IMR-90 (cell line): ENCODE measurements around the gene HOXB6. TPM values are rescaled to one million over a fixed set of nuclear protein-coding genes. Genes with fewer than 3 reads are reported as not detected.

Experiments used
- ATAC-seq: fragments of 200-7000 bp; cut with Tn5 transposase; 2 replicates; pipeline ENCODE4 v1.9.1; 2020; ENCODE audit warnings: low read depth, mild to moderate bottlenecking, moderate library complexity
- BruUV-seq: library from RNA; stranded (reverse); fragments of 400-500 nt; replicated peaks from 2 replicates; lab custom pipeline; 2021; lab: Mats Ljungman, UMichigan
- CTCF ChIA-PET: fragments of 300-600 bp; formaldehyde crosslinking; extraction: SDS; loops from one replicate; lab custom pipeline; 2021; ENCODE audit warnings: antibody characterized with exemption; lab: Yijun Ruan, JAX
- POLR2A ChIA-PET: fragments of 300-600 bp; sonication (Branson Sonifier 250); formaldehyde crosslinking; loops from one replicate; lab custom pipeline; 2022; ENCODE audit warnings: antibody characterized with exemption; ENCODE audit not compliant: unreplicated experiment; lab: Charles Lee
- DNase-seq: peaks from one replicate; pipeline ENCODE4 v3.0.0; 2013
- H2AFZ ChIP-seq: replicated peaks from 2 replicates; pipeline ENCODE3; 2013; ENCODE audit warnings: low read length, mild to moderate bottlenecking; ENCODE audit not compliant: poor library complexity
- H2AK5ac ChIP-seq: 2 replicates; pipeline ENCODE4 v1.6.1; 2013; ENCODE audit warnings: low read depth, low read length, inconsistent platforms
- H2AK9ac ChIP-seq: replicated peaks from 2 replicates; pipeline ENCODE3; 2013; ENCODE audit warnings: mild to moderate bottlenecking, low read depth, low read length, moderate library complexity; ENCODE audit not compliant: poor library complexity
- H2BK120ac ChIP-seq: 2 replicates; pipeline ENCODE4 v1.6.1; 2013; ENCODE audit warnings: low read depth, low read length, inconsistent platforms
- H2BK15ac ChIP-seq: 3 replicates; pipeline ENCODE4 v1.6.1; 2013; ENCODE audit warnings: low read depth, low read length, inconsistent platforms
- H2BK20ac ChIP-seq: 2 replicates; pipeline ENCODE4 v1.6.1; 2013; ENCODE audit warnings: low read depth, mild to moderate bottlenecking, inconsistent platforms, low read length, moderate library complexity
- H2BK5ac ChIP-seq: 2 replicates; pipeline ENCODE4 v1.6.1; 2013; ENCODE audit warnings: mild to moderate bottlenecking, low read depth, low read length, inconsistent platforms; ENCODE audit not compliant: poor library complexity, severe bottlenecking
- H3K14ac ChIP-seq: replicated peaks from 2 replicates; pipeline ENCODE4 v1.6.1; 2013; ENCODE audit warnings: low read depth, low read length, inconsistent platforms
- H3K18ac ChIP-seq: 2 replicates; pipeline ENCODE4 v1.6.1; 2013; ENCODE audit warnings: low read depth, low read length, control low read depth
- H3K23ac ChIP-seq: 2 replicates; pipeline ENCODE4 v1.6.1; 2013; ENCODE audit warnings: low read depth, low read length, inconsistent platforms
- H3K27ac ChIP-seq: 2 replicates; pipeline ENCODE4 v1.5.1; 2013; ENCODE audit warnings: mild to moderate bottlenecking, control low read depth, low read length; ENCODE audit not compliant: insufficient read depth
- H3K27me3 ChIP-seq: 2 replicates; pipeline ENCODE4 v1.6.1; 2013; ENCODE audit warnings: low read length; ENCODE audit not compliant: control insufficient read depth, insufficient read depth
- H3K36me3 ChIP-seq: 2 replicates; pipeline ENCODE4 v1.6.1; 2013; ENCODE audit warnings: low read length, mixed read lengths; ENCODE audit not compliant: control insufficient read depth, insufficient read depth
- H3K4ac ChIP-seq: 2 replicates; pipeline ENCODE4 v1.6.1; 2013; ENCODE audit warnings: low read depth, low read length, inconsistent platforms
- H3K4me1 ChIP-seq: 2 replicates; pipeline ENCODE4 v1.6.1; 2013; ENCODE audit warnings: low read length, mixed read lengths; ENCODE audit not compliant: control insufficient read depth, insufficient read depth
- H3K4me2 ChIP-seq: 2 replicates; pipeline ENCODE4 v1.6.1; 2013; ENCODE audit warnings: low read depth, mild to moderate bottlenecking, control low read depth, low read length, moderate library complexity
- H3K4me3 ChIP-seq: 2 replicates; pipeline ENCODE4 v1.5.1; 2013; ENCODE audit warnings: low read depth, mild to moderate bottlenecking, control low read depth, low read length, moderate library complexity; ENCODE audit not compliant: insufficient read depth
- H3K56ac ChIP-seq: 2 replicates; pipeline ENCODE4 v1.6.1; 2013; ENCODE audit warnings: low read length, inconsistent platforms; ENCODE audit not compliant: insufficient read depth; ENCODE audit errors: extremely low read depth
- H3K79me1 ChIP-seq, 2 experiments: 2 replicates each; pipeline ENCODE4 v1.6.1; 2013; ENCODE audit warnings: low read length in 2 of 2, inconsistent platforms in 1 of 2, low read depth in 1 of 2
- H3K9ac ChIP-seq: 2 replicates; pipeline ENCODE4 v1.6.1; 2013; ENCODE audit warnings: low read depth, low read length, control low read depth
- H3K9me1 ChIP-seq: 2 replicates; pipeline ENCODE4 v1.6.1; 2013; ENCODE audit warnings: low read length, inconsistent platforms; ENCODE audit not compliant: insufficient read depth
- H3K9me3 ChIP-seq: 2 replicates; pipeline ENCODE4 v1.6.1; 2013; ENCODE audit warnings: low read length; ENCODE audit not compliant: control insufficient read depth, insufficient read depth
- H4K20me1 ChIP-seq: 2 replicates; pipeline ENCODE4 v1.6.1; 2013; ENCODE audit warnings: low read length, inconsistent platforms; ENCODE audit not compliant: insufficient read depth
- H4K5ac ChIP-seq: 2 replicates; pipeline ENCODE4 v1.6.1; 2013; ENCODE audit warnings: mild to moderate bottlenecking, low read depth, low read length, control low read depth
- H4K8ac ChIP-seq, 2 experiments: 2 replicates each; pipeline ENCODE4 v1.6.1; 2013; ENCODE audit warnings: low read depth in 2 of 2, low read length in 2 of 2, control low read depth in 1 of 2, inconsistent platforms in 1 of 2
- H4K91ac ChIP-seq: 2 replicates; pipeline ENCODE4 v1.6.1; 2013; ENCODE audit warnings: low read depth, low read length, inconsistent platforms; ENCODE audit not compliant: insufficient read depth
- BHLHE40 ChIP-seq: fragments of 150-350 bp; IDR thresholded peaks from 2 replicates; pipeline ENCODE4 v1.6.1; 2016; ENCODE audit warnings: mild to moderate bottlenecking, low read depth, low read length
- CEBPB ChIP-seq: IDR thresholded peaks from 2 replicates; pipeline ENCODE4 v1.6.1; 2012; ENCODE audit warnings: low read depth, low read length, improper control_type of control experiment
- CHD1 ChIP-seq: IDR thresholded peaks from 2 replicates; pipeline ENCODE4 v1.6.1; 2012; ENCODE audit warnings: low read depth, low read length, improper control_type of control experiment
- FOS ChIP-seq: fragments of 150-350 bp; IDR thresholded peaks from 2 replicates; pipeline ENCODE4 v1.6.1; 2016; ENCODE audit warnings: low read depth, low read length
- MXI1 ChIP-seq: IDR thresholded peaks from 2 replicates; pipeline ENCODE4 v1.6.1; 2012; ENCODE audit warnings: low read depth, mild to moderate bottlenecking, low read length, moderate library complexity, borderline replicate concordance
- NFE2L2 ChIP-seq: fragments of 150-350 bp; IDR thresholded peaks from 2 replicates; pipeline ENCODE4 v1.6.1; 2016; ENCODE audit warnings: low read depth, mild to moderate bottlenecking, low read length
- POLR2A ChIP-seq: IDR thresholded peaks from 2 replicates; pipeline ENCODE4 v1.6.1; 2012; ENCODE audit warnings: mild to moderate bottlenecking, low read depth, low read length
- RFX5 ChIP-seq: IDR thresholded peaks from 2 replicates; pipeline ENCODE4 v1.8.0; 2012; ENCODE audit warnings: low read depth, mild to moderate bottlenecking, low read length, moderate library complexity
- SMC3 ChIP-seq: fragments of 150-350 bp; IDR thresholded peaks from 2 replicates; pipeline ENCODE4 v1.6.1; 2016; ENCODE audit warnings: low read depth, mild to moderate bottlenecking, antibody characterized with exemption, low read length, moderate library complexity
- WGBS, 2 experiments: methylation state at CpG; one replicate each; pipeline versions ENCODE4 v1.1.5 to v1.1.7; 2013; ENCODE audit warnings: missing lambda C conversion rate in 2 of 2; ENCODE audit not compliant: insufficient read length in 1 of 2; ENCODE audit errors: extremely low coverage in 2 of 2; 5-methylcytosine and 5-hydroxymethylcytosine counted together
- dilution Hi-C: fragments of 300-500 bp; cut with HindIII; formaldehyde crosslinking; loops from one replicate; pipeline ENCODE4 v1.14.3; 2018; ENCODE audit warnings: low sequenced_read_pairs; ENCODE audit not compliant: unreplicated experiment
- in situ Hi-C: fragments of 300-500 bp; cut with MboI; formaldehyde crosslinking; loops from 3 replicates; pipeline ENCODE4 v1.14.3; 2019; ENCODE audit warnings: low sequenced_read_pairs, inconsistent platforms, mixed read lengths
- intact Hi-C: fragments of 100-400 bp; cut with micrococcal nuclease; formaldehyde crosslinking; loops from 2 replicates; pipeline ENCODE4 v1.10.0; 2022
- polyA plus RNA-seq, 3 experiments: library from polyadenylated mRNA; depleted of rRNA; stranded (reverse); fragments of >200 nt; gene quantifications; 2 replicates each; pipeline ENCODE4 v1.2.3, GENCODE V29; 2012; ENCODE audit warnings: low replicate concordance in 1 of 3
- total RNA-seq: library from RNA; depleted of rRNA; stranded (reverse); fragments of >200 nt; gene quantifications from 2 replicates; pipeline ENCODE4 v1.2.3, GENCODE V29; 2012
- TF ChIP-seq, protein P1 (sequence below): conservative IDR thresholded peaks from 2 replicates; pipeline ENCODE4 v1.5.1; 2012; ENCODE audit warnings: mild to moderate bottlenecking, low read depth, low read length, improper control_type of control experiment
- TF ChIP-seq, protein P2 (sequence below): fragments of 150-350 bp; IDR thresholded peaks from 2 replicates; pipeline ENCODE4 v1.6.1; 2017; ENCODE audit warnings: mild to moderate bottlenecking, antibody characterized with exemption, low read length, low read depth

HOXB6 gene
- total and polyA plus RNA-seq, 2 of the 4 experiments (the other 2 are of a cell fraction), result 11.1 to 42.2 TPM

- TF ChIP-seq CEBPB (no peak), SMC3 (no peak)
These were observed 10.1 kb downstream of the HOXB6 start (continued) for GRCh38 chr17:48594538-48595277.

DNA sequence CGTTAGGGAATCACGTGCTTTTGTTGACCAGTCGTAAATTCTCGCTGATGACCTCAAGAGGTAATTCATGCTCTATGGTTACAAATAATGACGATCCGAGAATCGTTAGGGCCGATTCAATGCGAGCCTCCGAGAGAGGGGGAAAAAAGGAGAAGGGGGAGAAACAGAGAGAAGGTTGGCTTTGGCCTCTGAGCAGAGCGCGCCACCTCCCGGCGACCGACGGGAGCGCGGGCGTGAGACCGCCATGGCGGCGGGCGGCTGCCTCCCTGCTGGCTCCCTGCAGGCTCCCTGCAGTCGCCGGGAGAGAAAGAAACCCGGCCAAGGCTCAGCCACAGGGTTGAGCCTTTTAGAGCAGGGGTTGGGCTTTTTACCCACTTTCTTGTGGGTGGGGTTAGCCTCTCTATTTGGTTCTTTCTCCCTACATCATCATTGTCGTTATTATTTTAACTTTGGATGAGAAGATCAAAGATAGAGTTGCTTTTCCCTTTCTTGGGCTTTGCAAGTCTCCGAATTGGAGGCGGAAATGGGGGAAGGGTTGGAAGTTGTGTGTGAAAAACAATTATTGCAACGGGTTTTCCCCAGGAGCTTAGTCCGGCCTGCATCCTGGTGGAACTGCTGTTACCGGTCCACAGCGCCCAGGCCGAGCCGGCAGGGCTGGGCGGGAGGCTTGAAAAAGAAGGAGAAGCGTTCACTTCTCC lies 10.8 kb downstream of the HOXB6 start:
- Histone ChIP-seq H2BK5ac (peak overlapping the region; percentile 95), H3K27me3 (no peaks in the 10 kb centered on the region), H3K9me1 (no peaks in the 10 kb centered on the region), H3K56ac (peak overlapping the region; percentile 100), H4K8ac (peak overlapping the region; percentile 81 to 90; a peak in 3 of 4 replicates), H3K9me3 (no peaks in the 10 kb centered on the region), H3K23ac (peak overlapping the region; percentile 98), H2BK20ac (peak overlapping the region; percentile 53), H2BK15ac (0 out of 3 replicates have a peak overlapping the region, but pooled peaks have one; percentile 22), H4K91ac (peak overlapping the region; percentile 93), H2BK120ac (peak overlapping the region; percentile 79), H4K5ac (peak overlapping the region; percentile 78), H3K4me1 (peaks cover 12% of the 10 kb centered on the region), H3K4ac (peak overlapping the region; percentile 91), H3K36me3 (peaks cover 14% of the 10 kb centered on the region; the same call in 1 of the 2 replicates), H2AFZ (peak overlapping the region; percentile 78), H3K27ac (peak overlapping the region; percentile 96), H3K79me1 (peaks cover 7 to 9% of the 10 kb centered on the region in 2 experiments; a peak in 3 of 4 replicates), H3K9ac (peak overlapping the region; percentile 82), H3K4me2 (peak overlapping the region; percentile 83), H2AK5ac (peak overlapping the region; percentile 63; the same call in 1 of the 2 replicates), H4K20me1 (peaks cover 7% of the 10 kb centered on the region; the same call in 1 of the 2 replicates), H2AK9ac (peak overlapping the region; percentile 38), H3K4me3 (peak overlapping the region; percentile 91), H3K14ac (peak overlapping the region; percentile 69), H3K18ac (peak overlapping the region; percentile 58)
- ChIA-PET POLR2A (interaction anchor here (0.6 to 3.1 kb wide), 7 partner anchors 16 to 258 kb away, joined by 3 to 25 read pairs (median 5); no protein-coding TSS in a partner anchor), CTCF (interaction anchor here (0.6 to 1.8 kb wide), 4 partner anchors 11 to 243 kb away, joined by 4 to 6 read pairs (median 5); no protein-coding TSS in a partner anchor)
- dilution Hi-C loops (no loop called here), in situ Hi-C loops (loop anchor here (10.0 kb wide), 1 partner anchor 569 kb away; no protein-coding TSS in a partner anchor), intact Hi-C loops (loop anchor here (1.0 to 2.0 kb wide), 2 partner anchors 23 to 258 kb away; no protein-coding TSS in a partner anchor)
- ATAC-seq (peak; percentile 48), DNase-seq (peak; percentile 99)
- WGBS, 2 experiments, result 1% methylated on average over 18 of the region's 37 CpGs; no CpG with 5 or more reads in 1 of the 2 experiments
- no TSS peak for BruUV-seq
- TF ChIP-seq MXI1, result peak; percentile 55; the same call in 1 of the 2 replicates
- no peak for TF ChIP-seq FOS
- peak; percentile 57; the same call in 1 of the 2 replicates for TF ChIP-seq BHLHE40
- no peak for TF ChIP-seq RFX5
- no peak for TF ChIP-seq NFE2L2
- TF ChIP-seq POLR2A, result peak; percentile 67
- TF ChIP-seq, protein P1, sequence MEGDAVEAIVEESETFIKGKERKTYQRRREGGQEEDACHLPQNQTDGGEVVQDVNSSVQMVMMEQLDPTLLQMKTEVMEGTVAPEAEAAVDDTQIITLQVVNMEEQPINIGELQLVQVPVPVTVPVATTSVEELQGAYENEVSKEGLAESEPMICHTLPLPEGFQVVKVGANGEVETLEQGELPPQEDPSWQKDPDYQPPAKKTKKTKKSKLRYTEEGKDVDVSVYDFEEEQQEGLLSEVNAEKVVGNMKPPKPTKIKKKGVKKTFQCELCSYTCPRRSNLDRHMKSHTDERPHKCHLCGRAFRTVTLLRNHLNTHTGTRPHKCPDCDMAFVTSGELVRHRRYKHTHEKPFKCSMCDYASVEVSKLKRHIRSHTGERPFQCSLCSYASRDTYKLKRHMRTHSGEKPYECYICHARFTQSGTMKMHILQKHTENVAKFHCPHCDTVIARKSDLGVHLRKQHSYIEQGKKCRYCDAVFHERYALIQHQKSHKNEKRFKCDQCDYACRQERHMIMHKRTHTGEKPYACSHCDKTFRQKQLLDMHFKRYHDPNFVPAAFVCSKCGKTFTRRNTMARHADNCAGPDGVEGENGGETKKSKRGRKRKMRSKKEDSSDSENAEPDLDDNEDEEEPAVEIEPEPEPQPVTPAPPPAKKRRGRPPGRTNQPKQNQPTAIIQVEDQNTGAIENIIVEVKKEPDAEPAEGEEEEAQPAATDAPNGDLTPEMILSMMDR, result peak; percentile 98
- TF ChIP-seq CHD1, result 0 out of 2 replicates have a peak, but pooled peaks have one; percentile 70
- TF ChIP-seq, protein P2, sequence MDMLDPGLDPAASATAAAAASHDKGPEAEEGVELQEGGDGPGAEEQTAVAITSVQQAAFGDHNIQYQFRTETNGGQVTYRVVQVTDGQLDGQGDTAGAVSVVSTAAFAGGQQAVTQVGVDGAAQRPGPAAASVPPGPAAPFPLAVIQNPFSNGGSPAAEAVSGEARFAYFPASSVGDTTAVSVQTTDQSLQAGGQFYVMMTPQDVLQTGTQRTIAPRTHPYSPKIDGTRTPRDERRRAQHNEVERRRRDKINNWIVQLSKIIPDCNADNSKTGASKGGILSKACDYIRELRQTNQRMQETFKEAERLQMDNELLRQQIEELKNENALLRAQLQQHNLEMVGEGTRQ, result peak; percentile 36; the same call in 1 of the 2 replicates
- peak; percentile 82 for TF ChIP-seq SMC3
